GM18505 (cell line): Measurements from ENCODE around the gene RSRC1.
"Not testable (repeated sequence)": the region's sequence is repeated elsewhere in the genome, so short reads cannot be mapped to it uniquely, and the experiment has no call there.

Experiments used
- ATAC-seq: cut with Tn5 transposase; IDR thresholded peaks from one replicate; pipeline ENCODE4 v1.9.1; 2021; ENCODE audit not compliant: unreplicated experiment
- POLR2A ChIP-seq: IDR thresholded peaks from 4 replicates; pipeline ENCODE4 v1.6.1; 2011; ENCODE audit warnings: borderline replicate concordance; ENCODE audit not compliant: insufficient read depth, insufficient read length; ENCODE audit errors: extremely low read depth

RSRC1 gene

DNA sequence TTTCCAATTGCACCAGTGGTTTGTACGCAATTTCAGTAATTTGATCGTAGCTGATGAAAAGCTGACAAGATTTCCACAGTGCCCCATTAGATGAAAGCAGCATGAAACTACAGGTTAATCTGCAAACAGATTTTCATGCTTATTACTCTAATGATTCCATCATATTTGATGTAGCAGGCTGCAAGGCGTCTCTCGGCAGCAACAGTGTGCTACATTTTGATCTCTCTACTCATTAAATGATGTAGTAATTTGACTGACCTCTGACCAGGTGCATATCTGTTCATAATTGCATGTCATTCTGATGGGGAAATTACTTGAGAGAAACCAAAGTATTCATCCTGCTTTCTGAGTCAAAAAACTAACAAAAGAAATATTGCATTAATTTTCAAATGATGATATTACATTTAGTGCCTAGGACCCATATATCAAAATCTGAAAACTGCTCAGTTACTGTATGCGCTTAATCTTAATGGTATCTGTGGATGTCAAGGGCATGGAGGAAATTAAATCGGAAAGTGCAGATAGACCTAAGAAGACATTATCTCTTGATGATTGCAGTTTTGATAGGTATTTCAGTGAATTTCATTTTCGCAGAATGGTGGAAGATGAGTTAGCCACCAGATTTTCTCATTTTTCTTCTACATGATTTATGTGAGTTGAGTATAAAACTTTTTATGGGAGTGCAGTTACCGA lies 198.5 kb downstream of the RSRC1 start:
- ATAC-seq = no peak
- no peak for TF ChIP-seq POLR2A

DNA sequence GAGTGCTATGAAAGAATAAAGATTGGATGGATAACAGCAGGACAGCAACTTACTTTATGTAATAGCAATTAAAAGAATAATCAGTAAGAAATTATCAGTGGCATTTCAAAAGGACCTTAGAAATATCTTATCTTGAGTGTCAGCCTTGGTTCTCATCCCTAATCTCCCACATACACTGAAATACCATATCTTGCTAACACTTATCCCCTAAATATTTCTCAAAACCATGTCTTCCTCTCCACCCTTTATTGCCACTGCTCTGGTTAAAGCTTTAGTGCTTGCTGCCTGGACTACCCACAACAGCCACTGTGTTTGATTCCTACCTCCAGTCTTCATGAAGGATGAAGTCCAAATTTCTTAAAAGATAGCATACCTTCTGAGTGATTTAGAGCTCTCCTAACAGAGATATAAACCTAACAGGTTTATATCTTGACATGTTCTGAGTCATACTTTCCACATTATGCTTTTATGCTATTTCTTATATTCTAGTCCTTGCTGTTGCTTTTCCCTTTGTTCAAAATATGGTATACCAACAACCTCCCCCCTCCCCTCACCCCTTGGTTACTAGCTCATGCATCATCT lies 202.8 kb downstream of the RSRC1 start:
- no peak for ATAC-seq

DNA sequence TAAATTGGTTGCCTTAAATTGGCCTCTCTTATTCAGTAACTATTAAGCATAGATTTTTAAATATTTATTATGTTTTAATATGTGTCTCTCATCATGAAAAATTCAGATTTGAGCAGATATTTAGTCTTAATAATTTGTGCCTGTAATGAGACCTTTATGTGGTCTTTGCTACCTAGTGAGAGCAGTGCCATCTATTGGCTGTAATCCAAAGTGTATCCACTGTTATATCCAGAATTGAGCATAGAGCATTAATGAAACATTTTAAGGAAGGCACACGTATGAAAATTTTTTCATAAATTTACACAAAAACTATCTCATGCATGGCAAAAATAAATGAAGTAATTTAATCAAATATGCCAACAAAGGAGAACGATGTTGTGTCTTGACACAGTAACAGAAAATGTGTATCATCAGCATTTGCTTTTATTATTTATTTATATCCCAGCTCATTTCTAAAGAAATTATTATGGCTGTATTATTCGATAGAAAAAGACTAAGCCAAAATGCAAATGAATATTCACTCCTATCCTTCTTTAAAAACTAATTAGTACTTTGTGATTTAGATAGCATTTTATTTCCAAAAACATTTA lies 203.5 kb downstream of the RSRC1 start:
- ATAC-seq = peak; percentile 50

More for the DNA sequence above, 202.8 kb downstream of the RSRC1 start:
- no peak for TF ChIP-seq POLR2A

DNA sequence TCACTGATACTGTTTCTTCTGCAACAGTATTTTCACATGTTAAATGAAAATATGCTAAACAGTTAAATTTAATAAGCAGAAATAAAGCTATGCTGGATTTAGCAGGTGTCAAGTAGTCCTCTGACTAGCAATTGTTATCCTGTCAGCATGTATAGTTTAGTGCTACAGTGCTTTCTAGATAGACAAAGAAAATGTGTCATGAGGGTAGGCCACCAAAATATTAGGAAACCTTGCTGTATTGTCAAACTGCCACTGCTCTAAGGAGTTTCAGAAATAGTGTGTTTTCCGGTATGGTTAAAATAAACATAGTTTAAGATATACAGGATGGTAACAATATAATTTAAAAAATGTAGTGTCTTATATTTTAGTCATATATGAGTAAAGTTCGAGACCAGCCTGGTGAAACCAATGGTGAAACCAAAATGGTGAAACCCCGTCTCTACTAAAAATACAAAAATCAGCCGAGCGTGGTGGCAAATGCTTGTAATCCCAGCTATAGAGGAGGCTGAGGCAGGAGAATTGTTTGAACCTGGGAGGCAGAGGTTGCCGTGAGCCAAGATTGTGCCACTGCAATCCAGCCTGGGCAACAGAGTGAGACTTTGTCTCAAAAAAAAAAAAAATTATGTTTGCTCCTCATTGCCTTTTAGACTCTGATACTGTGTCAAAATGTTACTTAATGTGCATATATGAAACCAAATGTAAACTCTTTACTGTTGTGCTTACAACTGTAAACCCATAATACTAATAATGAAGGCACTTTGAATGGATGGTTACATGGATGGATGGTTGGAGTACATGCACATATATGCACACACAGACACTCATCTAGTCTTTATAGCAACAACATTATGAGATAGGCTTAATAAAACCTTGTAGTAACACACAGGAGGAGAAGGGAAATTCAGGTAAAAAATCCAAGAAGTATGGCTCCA lies 204.8 kb downstream of the RSRC1 start:
- ATAC-seq = no peak
- no peak for TF ChIP-seq POLR2A

More for the DNA sequence above, 203.5 kb downstream of the RSRC1 start:
- no peak for TF ChIP-seq POLR2A

DNA sequence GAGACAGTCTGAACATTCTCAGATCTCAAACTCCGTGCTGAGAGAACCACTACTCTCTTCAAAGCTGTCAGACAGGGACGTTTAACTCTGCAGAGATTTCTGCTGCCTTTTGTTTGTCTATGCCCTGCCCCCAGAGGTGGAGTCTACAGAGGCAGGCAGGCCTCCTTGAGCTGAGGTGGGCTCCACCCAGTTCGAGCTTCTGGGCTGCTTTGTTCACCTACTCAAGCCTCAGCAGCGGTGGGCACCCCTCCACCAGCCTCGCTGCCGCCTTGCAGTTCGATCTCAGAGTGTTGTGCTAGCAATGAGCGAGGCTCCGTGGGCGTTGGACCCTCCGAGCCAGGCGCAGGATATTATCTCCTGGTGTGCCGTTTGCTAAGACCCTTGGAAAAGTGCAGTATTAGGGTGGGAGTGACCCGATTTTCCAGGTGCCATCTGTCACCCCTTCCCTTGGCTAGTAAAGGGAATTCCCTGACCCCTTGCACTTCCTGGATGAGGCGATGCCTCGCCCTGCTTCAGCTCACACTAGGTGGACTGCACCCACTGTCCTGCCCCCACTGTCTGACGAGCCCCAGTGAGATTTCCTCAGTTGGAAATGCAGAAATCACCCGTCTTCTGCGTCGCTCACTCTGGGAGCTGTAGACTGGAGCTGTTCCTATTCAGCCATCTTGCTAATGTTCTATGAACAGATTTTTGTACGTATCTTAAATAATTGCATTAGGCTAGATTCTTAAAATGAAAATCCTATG lies 220.0 kb downstream of the RSRC1 start:
- not testable (repeated sequence) for ATAC-seq

DNA sequence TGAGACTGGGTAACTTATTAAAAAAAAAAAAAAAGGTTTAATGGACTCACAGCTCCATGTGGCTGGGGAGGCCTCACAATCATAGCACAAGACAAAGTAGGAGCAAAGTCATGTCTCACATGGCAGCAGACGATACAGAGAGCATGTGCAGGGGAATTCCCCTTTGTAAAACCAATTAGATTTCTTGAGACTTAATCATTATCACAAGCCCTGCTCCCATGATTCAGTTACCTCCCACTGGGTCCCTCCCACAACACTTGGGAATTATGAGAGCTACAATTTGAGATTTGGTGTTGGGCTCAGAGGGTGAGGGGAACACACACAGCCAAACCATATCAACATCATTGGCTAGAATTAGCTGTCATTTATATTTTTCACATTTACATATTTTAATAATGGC lies 221.0 kb downstream of the RSRC1 start:
- ATAC-seq = no peak
- TF ChIP-seq POLR2A = no peak

DNA sequence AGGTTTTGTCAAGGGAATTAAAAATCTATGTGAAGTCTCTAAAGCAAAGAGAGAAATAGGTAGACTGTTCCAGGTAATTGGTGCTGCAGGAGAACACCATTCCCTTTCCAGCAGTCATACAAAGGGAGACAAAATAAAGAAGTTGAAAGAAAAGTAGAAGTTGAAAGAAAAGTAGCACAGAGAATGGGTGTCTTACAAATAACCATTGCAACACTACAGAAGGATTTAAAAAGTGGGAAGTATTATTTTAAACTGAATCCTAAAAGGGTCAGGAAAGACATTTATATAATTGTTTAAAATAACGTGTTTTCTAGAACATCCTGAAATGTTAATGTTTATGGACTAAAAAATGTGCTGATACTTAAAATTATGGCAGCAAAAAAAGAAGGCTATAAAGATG lies 223.8 kb downstream of the RSRC1 start:
- ATAC-seq = no peak
- no peak for TF ChIP-seq POLR2A

DNA sequence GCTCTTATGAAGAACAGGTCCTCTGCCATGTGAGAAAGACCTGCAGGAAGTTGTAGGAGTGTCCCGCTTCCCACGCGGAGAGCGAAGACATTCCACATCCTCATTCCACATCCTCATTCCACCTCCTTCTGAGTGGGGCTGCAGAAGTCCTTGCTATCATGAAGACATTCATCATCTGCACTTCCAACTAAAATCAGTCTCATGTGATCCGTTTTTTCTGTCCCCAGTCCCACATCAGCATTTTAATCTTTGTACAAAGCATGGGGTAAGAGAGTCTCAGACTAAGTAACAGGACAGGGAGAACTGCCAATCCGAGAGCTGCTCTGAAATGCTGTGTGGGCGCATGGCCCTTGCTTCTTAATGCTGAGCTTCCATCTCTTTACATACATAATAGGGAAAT lies 227.2 kb downstream of the RSRC1 start:
- TF ChIP-seq POLR2A = no peak

DNA sequence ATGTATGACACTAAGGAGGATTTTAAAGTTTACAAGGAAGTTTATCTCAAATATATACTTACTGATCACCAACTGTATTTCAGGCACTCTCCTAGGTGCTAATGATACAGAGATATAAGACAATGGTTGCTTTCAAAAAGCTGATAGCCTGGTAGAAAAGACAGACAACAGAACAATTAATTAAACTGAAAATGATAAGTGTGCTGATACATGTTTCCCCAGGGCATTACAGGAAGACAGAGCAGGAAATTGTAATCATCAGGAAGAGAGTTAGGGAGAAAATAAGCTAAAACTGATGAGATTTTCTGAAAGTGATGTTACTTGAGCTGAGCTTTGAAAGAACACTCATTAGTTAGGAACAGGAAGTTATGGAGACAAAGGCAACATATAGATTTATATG lies 229.7 kb downstream of the RSRC1 start:
- no peak for TF ChIP-seq POLR2A
- no peak for ATAC-seq

More for the DNA sequence above, 227.2 kb downstream of the RSRC1 start:
- ATAC-seq = no peak

DNA sequence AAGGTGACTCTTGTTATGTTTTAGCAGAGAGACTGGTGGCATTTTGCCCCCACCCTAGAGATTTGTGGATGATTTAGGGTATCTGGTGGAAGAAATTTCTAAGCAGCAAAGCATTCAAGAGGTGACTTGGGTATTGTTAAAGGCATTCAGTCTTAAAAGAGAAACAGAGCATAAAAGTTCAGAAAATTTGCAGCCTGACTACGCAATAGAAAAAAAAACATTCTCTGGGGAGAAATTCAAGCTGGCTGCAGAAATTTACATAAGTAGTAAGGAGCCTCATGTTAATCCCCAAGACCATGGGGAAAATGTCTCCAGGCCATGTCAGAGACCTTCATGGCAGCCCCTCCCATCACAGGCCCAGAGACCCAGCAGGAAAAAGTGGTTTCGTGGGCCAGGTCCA lies 231.1 kb downstream of the RSRC1 start:
- ATAC-seq = not testable (repeated sequence)

DNA sequence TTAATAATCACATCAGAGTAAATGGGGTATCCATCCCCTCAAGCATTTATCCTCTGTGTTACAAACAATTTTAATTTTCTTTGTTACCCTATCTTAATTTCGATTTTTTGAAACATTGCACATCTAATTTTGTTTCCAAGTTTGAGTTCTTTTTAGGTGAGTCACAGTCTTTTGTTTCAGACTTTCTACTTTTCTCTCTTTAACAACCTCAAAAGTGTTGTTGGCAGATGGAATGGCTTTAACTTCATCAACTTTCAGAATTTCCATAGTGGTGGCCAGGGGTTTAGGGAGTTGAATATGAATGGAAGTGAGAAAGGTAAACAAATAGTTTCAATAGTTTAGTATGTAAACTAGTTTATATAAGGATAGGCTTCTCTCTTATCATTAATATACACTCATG lies 238.1 kb downstream of the RSRC1 start:
- TF ChIP-seq POLR2A = no peak
- no peak for ATAC-seq

DNA sequence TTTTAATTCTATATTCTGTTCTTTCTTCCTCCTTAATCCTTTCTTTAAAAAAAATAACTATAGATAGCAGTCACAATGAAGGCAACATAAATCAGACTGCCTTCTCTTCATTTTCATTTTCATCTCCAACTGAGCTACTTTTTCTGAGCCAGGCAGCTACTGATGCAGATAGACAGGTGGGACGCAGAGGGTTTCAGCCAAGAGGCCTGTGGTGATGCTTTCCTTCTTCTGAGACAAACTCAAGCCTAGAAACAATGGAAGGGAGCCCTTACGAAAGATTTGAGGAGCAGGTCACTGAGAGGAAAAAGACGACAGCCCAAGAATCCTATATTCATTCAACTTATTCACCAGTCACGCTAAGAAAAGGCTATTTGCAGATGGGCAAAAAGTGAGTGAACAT lies 241.1 kb downstream of the RSRC1 start:
- no peak for TF ChIP-seq POLR2A
- ATAC-seq = no peak

DNA sequence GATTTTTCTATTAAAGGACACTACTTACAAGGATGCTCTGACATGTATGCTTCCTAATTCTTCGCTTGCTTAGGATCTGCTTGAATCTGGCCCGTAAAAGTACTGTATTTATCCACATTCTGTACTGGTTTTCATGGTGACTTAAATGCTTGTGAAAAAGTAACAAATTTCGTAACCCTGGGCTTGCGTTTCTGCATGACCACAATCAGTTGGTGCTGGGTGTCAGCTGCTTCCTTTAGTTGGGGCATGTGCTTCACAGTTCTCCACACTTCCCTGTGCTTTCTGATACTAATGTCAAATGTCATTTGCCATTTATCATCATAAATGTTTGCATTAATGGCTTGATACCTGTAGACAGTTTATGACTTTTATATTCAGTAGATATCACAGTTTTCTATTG lies 242.7 kb downstream of the RSRC1 start:
- TF ChIP-seq POLR2A = no peak
- ATAC-seq = no peak
